ENCODE results near the gene S100B.

DNA sequence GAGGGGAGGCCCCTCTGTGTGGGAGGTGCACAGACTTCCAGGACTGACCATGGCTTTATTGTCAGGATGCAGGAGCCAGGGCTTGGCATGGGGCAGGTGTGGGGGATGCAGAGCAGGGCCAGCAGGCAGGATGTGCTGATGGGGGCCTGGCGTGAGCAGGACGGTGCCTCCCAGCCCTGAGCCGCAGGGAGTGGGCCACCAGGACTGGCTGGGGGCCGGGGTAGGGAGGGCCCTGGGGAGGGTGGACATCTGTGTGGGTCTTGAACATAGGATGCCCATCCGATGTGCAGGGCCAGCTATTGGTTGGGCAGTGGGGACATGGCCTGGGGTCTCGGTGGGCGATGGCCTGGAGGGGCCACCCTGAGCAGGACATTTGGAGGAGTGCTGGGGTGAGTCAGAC lies 46.2 kb upstream of the S100B start:
- TF ChIP-seq, protein P1, sequence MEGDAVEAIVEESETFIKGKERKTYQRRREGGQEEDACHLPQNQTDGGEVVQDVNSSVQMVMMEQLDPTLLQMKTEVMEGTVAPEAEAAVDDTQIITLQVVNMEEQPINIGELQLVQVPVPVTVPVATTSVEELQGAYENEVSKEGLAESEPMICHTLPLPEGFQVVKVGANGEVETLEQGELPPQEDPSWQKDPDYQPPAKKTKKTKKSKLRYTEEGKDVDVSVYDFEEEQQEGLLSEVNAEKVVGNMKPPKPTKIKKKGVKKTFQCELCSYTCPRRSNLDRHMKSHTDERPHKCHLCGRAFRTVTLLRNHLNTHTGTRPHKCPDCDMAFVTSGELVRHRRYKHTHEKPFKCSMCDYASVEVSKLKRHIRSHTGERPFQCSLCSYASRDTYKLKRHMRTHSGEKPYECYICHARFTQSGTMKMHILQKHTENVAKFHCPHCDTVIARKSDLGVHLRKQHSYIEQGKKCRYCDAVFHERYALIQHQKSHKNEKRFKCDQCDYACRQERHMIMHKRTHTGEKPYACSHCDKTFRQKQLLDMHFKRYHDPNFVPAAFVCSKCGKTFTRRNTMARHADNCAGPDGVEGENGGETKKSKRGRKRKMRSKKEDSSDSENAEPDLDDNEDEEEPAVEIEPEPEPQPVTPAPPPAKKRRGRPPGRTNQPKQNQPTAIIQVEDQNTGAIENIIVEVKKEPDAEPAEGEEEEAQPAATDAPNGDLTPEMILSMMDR (IDR thresholded peaks at IDR 0.05), result no peak
- TF ChIP-seq POLR2AphosphoS5 (IDR thresholded peaks at IDR 0.05) (no peak), EP300 (IDR thresholded peaks at IDR 0.05; ENCODE audit: low read depth) (no peak)

Measured in transverse colon (tissue), 4 donors.